Stimulated activated CD8-positive, alpha-beta memory T cell treated with anti-CD3 and anti-CD28 coated beads, Interleukin-7, amount 100 ng/mL, for 24 hours (primary cell): Measurements from ENCODE around the gene MEMO1.

Experiments used
- DNase-seq: peaks from one replicate; pipeline ENCODE4 v3.0.0-alpha.2; 2020; ENCODE audit warnings: low read depth

MEMO1 gene

DNA sequence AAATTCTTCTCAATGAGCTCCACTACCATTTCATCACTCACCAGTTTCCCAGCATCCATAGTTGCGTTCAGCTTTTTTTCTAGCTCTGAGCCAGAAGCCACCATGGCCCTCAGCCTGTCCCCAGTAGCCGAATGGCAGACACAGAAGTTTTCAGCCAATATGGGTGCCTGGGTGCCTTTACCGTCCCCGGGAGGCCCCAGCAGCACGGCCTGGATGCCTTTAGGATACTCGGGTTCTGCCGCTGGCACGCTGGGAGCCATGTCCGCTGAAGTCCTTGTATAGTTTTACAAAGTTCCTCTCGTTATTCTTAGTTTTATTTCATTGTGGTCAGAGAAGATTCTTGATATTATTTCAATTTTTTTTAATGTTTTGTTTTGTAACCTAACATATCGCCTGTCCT lies 187.2 kb downstream of the MEMO1 start:
- DNase-seq, result no peak

GRCh38 chr2:31822587-31822986 lies 188.2 kb downstream of the MEMO1 start:
- no peak for DNase-seq
